Effector CD8-positive, alpha-beta T cell (primary cell): ENCODE results near the gene MBTD1.
"Not testable (repeated sequence)": the region's sequence is repeated elsewhere in the genome, so short reads cannot be mapped to it uniquely, and the experiment has no call there.

ENCODE experiments used
- DNase-seq: peaks from one replicate; lab custom pipeline; 2025; lab: John Stamatoyannopoulos, UW

MBTD1 gene

GRCh38 chr17:51189162-51189561 lies 70.7 kb downstream of the MBTD1 start:
- DNase-seq = no peak

GRCh38 chr17:51188271-51188833 lies 71.5 kb downstream of the MBTD1 start:
- no peak for DNase-seq

GRCh38 chr17:51185763-51186332 lies 74.0 kb downstream of the MBTD1 start:
- no peak for DNase-seq

GRCh38 chr17:51184124-51184523 lies 75.7 kb downstream of the MBTD1 start:
- no peak for DNase-seq

GRCh38 chr17:51180486-51180885 lies 79.4 kb downstream of the MBTD1 start:
- DNase-seq = no peak

- DNase-seq = not testable (repeated sequence)
Observed at GRCh38 chr17:51172030-51172429, 87.8 kb downstream of the MBTD1 start.

GRCh38 chr17:51170736-51171135 lies 89.1 kb downstream of the MBTD1 start:
- DNase-seq = no peak

- DNase-seq = no peak
Observed at GRCh38 chr17:51169340-51169739, 90.5 kb downstream of the MBTD1 start.

GRCh38 chr17:51166987-51167931 lies 92.6 kb downstream of the MBTD1 start:
- peak; percentile 52 for DNase-seq

GRCh38 chr17:51166198-51166986 lies 93.5 kb downstream of the MBTD1 start, which contains the start of gene NME2:
Gene NME2 (plus strand): TSS chr17:51166411. CDS start chr17:51166831, 420 bp downstream.
- peak; percentile 50 for DNase-seq

- no peak for DNase-seq
Observed at GRCh38 chr17:51165680-51166197, 94.1 kb downstream of the MBTD1 start.

GRCh38 chr17:51164911-51165679 lies 94.8 kb downstream of the MBTD1 start:
- DNase-seq = no peak

GRCh38 chr17:51161541-51161940 lies 98.3 kb downstream of the MBTD1 start:
- no peak for DNase-seq

GRCh38 chr17:51159604-51160003 lies 100.2 kb downstream of the MBTD1 start:
- DNase-seq = no peak

- DNase-seq = no peak
Observed at GRCh38 chr17:51155416-51155815, 104.4 kb downstream of the MBTD1 start.

- DNase-seq = no peak
Observed at GRCh38 chr17:51154176-51154575, 105.7 kb downstream of the MBTD1 start.

- DNase-seq = peak; percentile 93
Observed at GRCh38 chr17:51153210-51154072, 106.4 kb downstream of the MBTD1 start, which contains the start of gene NME1. Gene NME1 (plus strand): TSS chr17:51153559. CDS start chr17:51155655, 2,096 bp downstream.

GRCh38 chr17:51152766-51153209 lies 107.1 kb downstream of the MBTD1 start:
- DNase-seq = no peak

- DNase-seq = no peak
Observed at GRCh38 chr17:51150932-51151331, 108.9 kb downstream of the MBTD1 start.

- no peak for DNase-seq
Observed at GRCh38 chr17:51149163-51149562, 110.7 kb downstream of the MBTD1 start.
